OCI-LY3 (cell line): Measurements from ENCODE around the gene NENF.

Source experiments
- H2AFZ ChIP-seq: fragments of 200-600, 300-600 bp; shearing (Covaris generic); 2 replicates; pipeline ENCODE4 v1.6.0; 2014; ENCODE audit warnings: antibody characterized with exemption, low read depth, low read length
- H3K27ac ChIP-seq: fragments of 200-600, 300-600 bp; sonication (generic); 2 replicates; pipeline ENCODE4 v1.5.1; 2014; ENCODE audit warnings: mild to moderate bottlenecking, low read length, moderate library complexity, mixed read lengths
- H3K27me3 ChIP-seq: fragments of 200-600, 300-600 bp; sonication (generic); 2 replicates; pipeline ENCODE4 v1.6.1; 2014; ENCODE audit warnings: low read depth, low read length, mixed read lengths
- H3K36me3 ChIP-seq: fragments of 200-600, 300-600 bp; sonication (generic); replicated peaks from 2 replicates; pipeline ENCODE3; 2014; ENCODE audit warnings: low read depth, low read length, mixed read lengths
- H3K4me1 ChIP-seq: fragments of 300-600, 200-600 bp; sonication (generic); 2 replicates; pipeline ENCODE4 v1.6.1; 2014; ENCODE audit warnings: low read length, mixed read lengths
- H3K4me2 ChIP-seq: fragments of 200-600, 300-600 bp; sonication (generic); 2 replicates; pipeline ENCODE4 v1.6.1; 2014; ENCODE audit warnings: low read length, mixed read lengths
- H3K4me3 ChIP-seq: fragments of 300-600, 200-600 bp; sonication (generic); 2 replicates; pipeline ENCODE4 v1.5.1; 2014; ENCODE audit warnings: antibody characterized with exemption, mild to moderate bottlenecking, low read length, moderate library complexity
- H3K79me2 ChIP-seq: fragments of 300-600, 200-600 bp; shearing (Covaris generic); 2 replicates; pipeline ENCODE4 v1.6.1; 2014; ENCODE audit warnings: mild to moderate bottlenecking, low read length, mixed read lengths
- H3K9ac ChIP-seq: fragments of 300-600, 200-600 bp; shearing (Covaris generic); 2 replicates; pipeline ENCODE4 v1.6.0; 2014; ENCODE audit warnings: mild to moderate bottlenecking, low read length, moderate library complexity
- H3K9me3 ChIP-seq: fragments of 200-600, 300-600 bp; shearing (Covaris generic); 2 replicates; pipeline ENCODE4 v1.6.1; 2014; ENCODE audit warnings: low read length, mixed read lengths; ENCODE audit not compliant: insufficient read depth
- H4K20me1 ChIP-seq: fragments of 200-600, 300-600 bp; sonication (generic); 2 replicates; pipeline ENCODE4 v1.6.1; 2016; ENCODE audit warnings: low read length, mixed read lengths; ENCODE audit not compliant: insufficient read depth
- CTCF ChIP-seq: fragments of 200-600, 300-600 bp; sonication (generic); IDR thresholded peaks from 2 replicates; pipeline ENCODE4 v1.5.1; 2014; ENCODE audit warnings: antibody characterized with exemption, low read length, low read depth
- EZH2phosphoT487 ChIP-seq: fragments of 200-600 bp; shearing (Covaris generic); IDR thresholded peaks from 2 replicates; pipeline ENCODE4 v1.6.1; 2018; ENCODE audit warnings: antibody characterized with exemption, mixed run types, low read depth

The NENF gene

GRCh38 chr1:212428496-212428895 is 4.2 kb upstream of the NENF start:
- Histone ChIP-seq H3K79me2 (peaks cover 6% of the 10 kb centered on the region; the same call in 1 of the 2 replicates), H3K36me3 (no peaks in the 10 kb centered on the region), H3K9me3 (no peaks in the 10 kb centered on the region), H3K4me2 (no peak overlapping the region), H4K20me1 (no peaks in the 10 kb centered on the region), H3K4me3 (no peak overlapping the region), H3K9ac (no peak overlapping the region), H2AFZ (no peak overlapping the region), H3K27me3 (peaks cover 14% of the 10 kb centered on the region; the same call in 1 of the 2 replicates), H3K27ac (no peak overlapping the region), H3K4me1 (peaks cover 5% of the 10 kb centered on the region)
- TF ChIP-seq EZH2phosphoT487 (no peak), CTCF (no peak)

GRCh38 chr1:212430416-212430815 is 2.3 kb upstream of the NENF start:
- H2AFZ ChIP-seq: no peak overlapping the region
- TF ChIP-seq EZH2phosphoT487 (no peak), CTCF (no peak)
- H3K27me3 ChIP-seq: 0 out of 2 replicates have a peak, but pooled peaks cover 4% of the 10 kb centered on the region

GRCh38 chr1:212430955-212431394 is 1.7 kb upstream of the NENF start:
- H3K36me3 ChIP-seq: no peaks in the 10 kb centered on the region
- no peak overlapping the region for H2AFZ ChIP-seq
- H3K79me2 ChIP-seq: peaks cover 24% of the 10 kb centered on the region
- no peak overlapping the region for H3K4me2 ChIP-seq
- H3K27ac ChIP-seq: no peak overlapping the region
- H3K9me3 ChIP-seq: no peaks in the 10 kb centered on the region
- 0 out of 2 replicates have a peak, but pooled peaks cover 4% of the 10 kb centered on the region for H3K27me3 ChIP-seq
- H3K9ac ChIP-seq: no peak overlapping the region
- peaks cover 11% of the 10 kb centered on the region for H3K4me1 ChIP-seq
- TF ChIP-seq EZH2phosphoT487: no peak
- TF ChIP-seq CTCF: no peak
- no peak overlapping the region for H3K4me3 ChIP-seq
- H4K20me1 ChIP-seq: no peaks in the 10 kb centered on the region

More at GRCh38 chr1:212430416-212430815, 2.3 kb upstream of the NENF start:
- H3K4me3 ChIP-seq: no peak overlapping the region
- H3K9me3 ChIP-seq: no peaks in the 10 kb centered on the region
- no peak overlapping the region for H3K9ac ChIP-seq
- no peak overlapping the region for H3K27ac ChIP-seq
- H3K4me2 ChIP-seq: no peak overlapping the region
- H3K79me2 ChIP-seq: peaks cover 21% of the 10 kb centered on the region
- no peaks in the 10 kb centered on the region for H4K20me1 ChIP-seq
- H3K4me1 ChIP-seq: peaks cover 11% of the 10 kb centered on the region
- H3K36me3 ChIP-seq: no peaks in the 10 kb centered on the region

GRCh38 chr1:212431644-212432043 is 1.1 kb upstream of the NENF start:
- Histone ChIP-seq H3K36me3 (no peaks in the 10 kb centered on the region), H3K9me3 (no peaks in the 10 kb centered on the region), H3K4me2 (no peak overlapping the region), H3K9ac (no peak overlapping the region), H4K20me1 (no peaks in the 10 kb centered on the region), H3K27me3 (0 out of 2 replicates have a peak, but pooled peaks cover 4% of the 10 kb centered on the region), H3K27ac (no peak overlapping the region), H3K4me1 (peaks cover 11% of the 10 kb centered on the region), H2AFZ (no peak overlapping the region), H3K4me3 (no peak overlapping the region), H3K79me2 (peaks cover 24% of the 10 kb centered on the region)
- no peak for TF ChIP-seq CTCF
- no peak for TF ChIP-seq EZH2phosphoT487
